ENCODE results near the gene LRRC72. TPM values are rescaled to one million over a fixed set of nuclear protein-coding genes. Genes with fewer than 3 reads are reported as not detected.

The LRRC72 gene
- total and polyA plus RNA-seq, 2 experiments from 2014 or later = not detected

- Mint-ChIP-seq H3K27me3 (ENCODE audit: insufficient read depth, low read depth, poor library complexity) (peaks cover 2% of the 10 kb centered on the region), H3K27ac (no peak overlapping the region), H3K4me1 (peaks cover 3% of the 10 kb centered on the region; the same call in 1 of the 3 replicates), H3K4me3 (no peak overlapping the region), H3K36me3 (ENCODE audit: low read depth) (peaks cover 8% of the 10 kb centered on the region; the same call in 1 of the 3 replicates), H3K9me3 (no peaks in the 10 kb centered on the region)
- TF ChIP-seq CTCF (conservative IDR thresholded peaks at IDR 0.05; ENCODE audit: low read depth in 2 of 2) (peak in 1 of 2 experiments; percentile 41; a peak in 2 of 4 replicates), ETS1 (IDR thresholded peaks at IDR 0.05) (no peak)
- no peaks in the 10 kb centered on the region for H3F3A ChIP-seq (replicated peaks; ENCODE audit: low read depth)
- no peak overlapping the region for H3K27ac ChIP-seq (ENCODE audit: low read depth)
- no peak overlapping the region for H3K4me3 ChIP-seq
- no peak overlapping the region for H2AFZ ChIP-seq
- no peaks in the 10 kb centered on the region; the same call in 1 of the 2 replicates for H4K20me1 ChIP-seq (replicated peaks; ENCODE audit: insufficient read depth)
- H3K4me1 ChIP-seq (ENCODE audit: insufficient read depth) = no peaks in the 10 kb centered on the region; the same call in 1 of the 2 replicates
- H3K9me2 ChIP-seq (ENCODE audit: insufficient read depth) = no peaks in the 10 kb centered on the region
- no peak overlapping the region for H3K4me2 ChIP-seq
- DNase-seq (ENCODE audit: low spot score) (no peak), ATAC-seq (no peak)
- no peaks in the 10 kb centered on the region for H3K27me3 ChIP-seq (ENCODE audit: insufficient read depth)
- no peaks in the 10 kb centered on the region for H3K79me2 ChIP-seq (replicated peaks; ENCODE audit: insufficient read depth)
- no peaks in the 10 kb centered on the region for H3K36me3 ChIP-seq (ENCODE audit: insufficient read depth)
Measured at GRCh38 chr7:16604054-16604453, 77.4 kb downstream of the LRRC72 start.

GRCh38 chr7:16606704-16607103 is 80.1 kb downstream of the LRRC72 start:
- no peaks in the 10 kb centered on the region for H3K36me3 ChIP-seq (ENCODE audit: insufficient read depth)
- no peak overlapping the region for H3K27ac ChIP-seq (ENCODE audit: low read depth)
- H3K4me2 ChIP-seq = no peak overlapping the region
- H3K27me3 Mint-ChIP-seq (ENCODE audit: insufficient read depth, low read depth, poor library complexity) = peaks cover 2% of the 10 kb centered on the region
- ATAC-seq (no peak), DNase-seq (ENCODE audit: low spot score) (no peak)
- no peaks in the 10 kb centered on the region for H4K20me1 ChIP-seq (replicated peaks; ENCODE audit: insufficient read depth)
- no peaks in the 10 kb centered on the region for H3K9me3 Mint-ChIP-seq
- H3K27ac Mint-ChIP-seq = no peak overlapping the region
- H3K79me2 ChIP-seq (replicated peaks; ENCODE audit: insufficient read depth) = no peaks in the 10 kb centered on the region
- H2AFZ ChIP-seq = no peak overlapping the region
- H3F3A ChIP-seq (replicated peaks; ENCODE audit: low read depth) = no peaks in the 10 kb centered on the region
- H3K4me1 ChIP-seq (ENCODE audit: insufficient read depth) = no peaks in the 10 kb centered on the region
- peaks cover 8% of the 10 kb centered on the region; the same call in 1 of the 3 replicates for H3K36me3 Mint-ChIP-seq (ENCODE audit: low read depth)
- no peak overlapping the region for H3K4me3 Mint-ChIP-seq
- no peaks in the 10 kb centered on the region for H3K4me1 Mint-ChIP-seq
- no peaks in the 10 kb centered on the region for H3K27me3 ChIP-seq (ENCODE audit: insufficient read depth)
- H3K4me3 ChIP-seq = no peak overlapping the region
- H3K9me2 ChIP-seq (ENCODE audit: insufficient read depth) = no peaks in the 10 kb centered on the region
- TF ChIP-seq JUNB (IDR thresholded peaks at IDR 0.05; ENCODE audit: unreplicated experiment) (no peak), ZNF331 (CRISPR knock-in tag; IDR thresholded peaks at IDR 0.05; ENCODE audit: low read depth) (no peak), POLR2AphosphoS5 (IDR thresholded peaks at IDR 0.05; ENCODE audit: low read depth) (no peak), EZH2 (IDR thresholded peaks at IDR 0.05; ENCODE audit: low read depth, unreplicated experiment) (no peak), ZNF114 (CRISPR knock-in tag; IDR thresholded peaks at IDR 0.05) (no peak), STAT1 (IDR thresholded peaks at IDR 0.05; ENCODE audit: unreplicated experiment) (no peak), EZH2phosphoT487 (IDR thresholded peaks at IDR 0.05; ENCODE audit: unreplicated experiment) (no peak), CTCF (conservative IDR thresholded peaks at IDR 0.05; ENCODE audit: low read depth in 2 of 2) (no peak), NANOG (IDR thresholded peaks at IDR 0.05; ENCODE audit: borderline replicate concordance) (no peak), CREB1 (CRISPR knock-in tag; IDR thresholded peaks at IDR 0.05; ENCODE audit: low read depth) (no peak), REST (IDR thresholded peaks at IDR 0.05; ENCODE audit: unreplicated experiment) (no peak)
